Activated CD4-positive, alpha-beta memory T cell treated with anti-CD3 and anti-CD28 coated beads, Interleukin-2, amount 10 ng/mL, durations not matched to agents 7 days and 5 days (primary cell): ENCODE data around the gene PLSCR4. TPM values are rescaled to one million over a fixed set of nuclear protein-coding genes. Genes with fewer than 3 reads are reported as not detected.

Experiments used
- CTCF ChIA-PET: fragments of 350-600 bp; sonication (Branson Sonifier 250); formaldehyde crosslinking; loops from one replicate; lab custom pipeline; 2021; ENCODE audit warnings: antibody characterized with exemption, inconsistent platforms; lab: Charles Lee
- POLR2A ChIA-PET: fragments of 350-600 bp; sonication (Branson Sonifier 250); formaldehyde crosslinking; loops from one replicate; lab custom pipeline; 2021; ENCODE audit warnings: antibody characterized with exemption; lab: Charles Lee
- DNase-seq: peaks from one replicate; pipeline ENCODE4 v3.0.0-alpha.2; 2020
- H3K27ac Mint-ChIP-seq: one replicate; pipeline ENCODE4 v1.8.0; 2021; ENCODE audit warnings: mild to moderate bottlenecking, mixed read lengths
- H3K27me3 Mint-ChIP-seq: one replicate; pipeline ENCODE4 v1.8.0; 2021; ENCODE audit warnings: mixed read lengths
- H3K36me3 Mint-ChIP-seq: one replicate; pipeline ENCODE4 v1.8.0; 2021; ENCODE audit warnings: low read depth, mixed read lengths
- H3K4me1 Mint-ChIP-seq: one replicate; pipeline ENCODE4 v1.8.0; 2021; ENCODE audit warnings: mixed read lengths
- H3K4me3 Mint-ChIP-seq: one replicate; pipeline ENCODE4 v1.8.0; 2021; ENCODE audit warnings: mild to moderate bottlenecking, mixed read lengths
- H3K9me3 Mint-ChIP-seq: one replicate; pipeline ENCODE4 v1.8.0; 2021; ENCODE audit warnings: mixed read lengths
- total RNA-seq, 2 experiments: library from RNA; stranded (reverse); gene quantifications; one replicate each; pipeline ENCODE4 v1.2.3, GENCODE V29; 2021

PLSCR4 gene
- total RNA-seq, 2 experiments from 2014 or later: 0.20 TPM; not detected in 1

- Mint-ChIP-seq H3K36me3 (no peaks in the 10 kb centered on the region), H3K27ac (no peak overlapping the region), H3K4me3 (no peak overlapping the region), H3K9me3 (no peaks in the 10 kb centered on the region), H3K4me1 (no peaks in the 10 kb centered on the region), H3K27me3 (no peaks in the 10 kb centered on the region)
- no peak for DNase-seq
- ChIA-PET POLR2A (no interaction called here), CTCF (no interaction called here)
Measured at GRCh38 chr3:146145642-146146041, 105.3 kb downstream of the PLSCR4 start.

- Mint-ChIP-seq H3K27ac (no peak overlapping the region), H3K36me3 (no peaks in the 10 kb centered on the region), H3K27me3 (no peaks in the 10 kb centered on the region), H3K4me1 (no peaks in the 10 kb centered on the region), H3K9me3 (no peaks in the 10 kb centered on the region), H3K4me3 (no peak overlapping the region)
- POLR2A ChIA-PET: no interaction called here
- CTCF ChIA-PET: no interaction called here
- no peak for DNase-seq
Measured at GRCh38 chr3:146142757-146143156, 108.1 kb downstream of the PLSCR4 start.

Other genes with a start within 250 kb of the PLSCR4 start
- gene PLOD2, start 89.9 kb downstream of the PLSCR4 start, total RNA-seq: 1 to 10 TPM in 1 of 2 experiments, under 1 TPM in 1; 0.53 to 1.1 TPM
- gene PLSCR2, start 218.5 kb upstream of the PLSCR4 start, total RNA-seq: not detected